ENCODE data around the gene CITED2.
"Not testable (repeated sequence)": the region's sequence is repeated elsewhere in the genome, so short reads cannot be mapped to it uniquely, and the experiment has no call there.

The CITED2 gene

GRCh38 chr6:139373928-139374356 lies 506 bp downstream of the CITED2 start:
- Mint-ChIP-seq H3K27me3 (no peaks in the 10 kb centered on the region), H3K4me3 (peak overlapping the region; percentile 99), H3K9me3 (no peaks in the 10 kb centered on the region), H3K4me1 (ENCODE audit: low read depth) (peaks cover 52% of the 10 kb centered on the region), H3K27ac (peak overlapping the region; percentile 99), H3K36me3 (ENCODE audit: low read depth) (peaks cover 20% of the 10 kb centered on the region)

GRCh38 chr6:139373154-139373927 lies 1.1 kb downstream of the CITED2 start:
- peaks cover 20% of the 10 kb centered on the region for H3K36me3 Mint-ChIP-seq (ENCODE audit: low read depth)
- peaks cover 52% of the 10 kb centered on the region for H3K4me1 Mint-ChIP-seq (ENCODE audit: low read depth)
- H3K9me3 Mint-ChIP-seq = no peaks in the 10 kb centered on the region
- H3K27me3 Mint-ChIP-seq = no peaks in the 10 kb centered on the region
- H3K4me3 Mint-ChIP-seq = peak overlapping the region; percentile 99
- peak overlapping the region; percentile 99 for H3K27ac Mint-ChIP-seq

- Mint-ChIP-seq H3K27ac (peak overlapping the region; percentile 98), H3K9me3 (no peaks in the 10 kb centered on the region), H3K4me3 (peak overlapping the region; percentile 99), H3K4me1 (ENCODE audit: low read depth) (peaks cover 56% of the 10 kb centered on the region), H3K36me3 (ENCODE audit: low read depth) (peaks cover 20% of the 10 kb centered on the region), H3K27me3 (no peaks in the 10 kb centered on the region)
Measured at GRCh38 chr6:139372326-139373153, 1.9 kb downstream of the CITED2 start.

GRCh38 chr6:139371421-139372203 lies 2.8 kb downstream of the CITED2 start:
- peak overlapping the region; percentile 70 for H3K27ac Mint-ChIP-seq
- peak overlapping the region; percentile 99 for H3K4me3 Mint-ChIP-seq
- H3K9me3 Mint-ChIP-seq = no peaks in the 10 kb centered on the region
- H3K4me1 Mint-ChIP-seq (ENCODE audit: low read depth) = peaks cover 55% of the 10 kb centered on the region
- H3K27me3 Mint-ChIP-seq = no peaks in the 10 kb centered on the region
- peaks cover 20% of the 10 kb centered on the region for H3K36me3 Mint-ChIP-seq (ENCODE audit: low read depth)

- H3K27ac Mint-ChIP-seq = peak overlapping the region; percentile 70
- H3K4me3 Mint-ChIP-seq = no peak overlapping the region
- peaks cover 49% of the 10 kb centered on the region for H3K4me1 Mint-ChIP-seq (ENCODE audit: low read depth)
- no peaks in the 10 kb centered on the region for H3K9me3 Mint-ChIP-seq
- no peaks in the 10 kb centered on the region for H3K27me3 Mint-ChIP-seq
- H3K36me3 Mint-ChIP-seq (ENCODE audit: low read depth) = peaks cover 20% of the 10 kb centered on the region
Measured at GRCh38 chr6:139370999-139371345, 3.5 kb downstream of the CITED2 start.

- peak overlapping the region; percentile 34 for H3K4me3 Mint-ChIP-seq
Measured at GRCh38 chr6:139370283-139370998, 4.0 kb downstream of the CITED2 start.

GRCh38 chr6:139369568-139370282 lies 4.7 kb downstream of the CITED2 start:
- H3K36me3 Mint-ChIP-seq (ENCODE audit: low read depth) = peaks cover 20% of the 10 kb centered on the region

More at GRCh38 chr6:139370283-139370998, 4.0 kb downstream of the CITED2 start:
- H3K36me3 Mint-ChIP-seq (ENCODE audit: low read depth) = peaks cover 20% of the 10 kb centered on the region
- H3K27ac Mint-ChIP-seq = peak overlapping the region; percentile 77
- H3K4me1 Mint-ChIP-seq (ENCODE audit: low read depth) = peaks cover 44% of the 10 kb centered on the region
- H3K27me3 Mint-ChIP-seq = no peaks in the 10 kb centered on the region
- H3K9me3 Mint-ChIP-seq = no peaks in the 10 kb centered on the region

GRCh38 chr6:139369068-139369467 lies 5.4 kb downstream of the CITED2 start:
- Mint-ChIP-seq H3K27ac (no peak overlapping the region), H3K27me3 (no peaks in the 10 kb centered on the region), H3K36me3 (ENCODE audit: low read depth) (peaks cover 16% of the 10 kb centered on the region), H3K9me3 (no peaks in the 10 kb centered on the region), H3K4me3 (no peak overlapping the region), H3K4me1 (ENCODE audit: low read depth) (peaks cover 48% of the 10 kb centered on the region)

More at GRCh38 chr6:139369568-139370282, 4.7 kb downstream of the CITED2 start:
- peaks cover 42% of the 10 kb centered on the region for H3K4me1 Mint-ChIP-seq (ENCODE audit: low read depth)
- H3K4me3 Mint-ChIP-seq = peak overlapping the region; percentile 34
- H3K27me3 Mint-ChIP-seq = no peaks in the 10 kb centered on the region
- H3K9me3 Mint-ChIP-seq = no peaks in the 10 kb centered on the region
- H3K27ac Mint-ChIP-seq = peak overlapping the region; percentile 77

GRCh38 chr6:139368661-139369060 lies 5.8 kb downstream of the CITED2 start:
- Mint-ChIP-seq H3K4me3 (no peak overlapping the region), H3K27me3 (no peaks in the 10 kb centered on the region), H3K36me3 (ENCODE audit: low read depth) (peaks cover 14% of the 10 kb centered on the region), H3K4me1 (ENCODE audit: low read depth) (peaks cover 50% of the 10 kb centered on the region), H3K27ac (no peak overlapping the region), H3K9me3 (no peaks in the 10 kb centered on the region)

- Mint-ChIP-seq H3K4me1 (ENCODE audit: low read depth) (peaks cover 56% of the 10 kb centered on the region), H3K36me3 (ENCODE audit: low read depth) (peaks cover 8% of the 10 kb centered on the region), H3K9me3 (no peaks in the 10 kb centered on the region), H3K27ac (no peak overlapping the region), H3K4me3 (peak overlapping the region; percentile 14), H3K27me3 (no peaks in the 10 kb centered on the region)
Measured at GRCh38 chr6:139367810-139368351, 6.6 kb downstream of the CITED2 start.

GRCh38 chr6:139364982-139365379 lies 9.5 kb downstream of the CITED2 start:
- Mint-ChIP-seq H3K27ac (no peak overlapping the region), H3K4me3 (no peak overlapping the region), H3K27me3 (no peaks in the 10 kb centered on the region), H3K36me3 (ENCODE audit: low read depth) (no peaks in the 10 kb centered on the region), H3K9me3 (no peaks in the 10 kb centered on the region), H3K4me1 (ENCODE audit: low read depth) (peaks cover 34% of the 10 kb centered on the region)

- peaks cover 29% of the 10 kb centered on the region for H3K4me1 Mint-ChIP-seq (ENCODE audit: low read depth)
- H3K9me3 Mint-ChIP-seq = peaks cover 2% of the 10 kb centered on the region
- H3K27ac Mint-ChIP-seq = no peak overlapping the region
- H3K36me3 Mint-ChIP-seq (ENCODE audit: low read depth) = no peaks in the 10 kb centered on the region
- H3K27me3 Mint-ChIP-seq = no peaks in the 10 kb centered on the region
- H3K4me3 Mint-ChIP-seq = no peak overlapping the region
Measured at GRCh38 chr6:139364302-139364981, 10.0 kb downstream of the CITED2 start.

GRCh38 chr6:139363797-139364196 lies 10.7 kb downstream of the CITED2 start:
- not testable (repeated sequence) for H3K36me3 Mint-ChIP-seq (ENCODE audit: low read depth); H3K27ac Mint-ChIP-seq; H3K27me3 Mint-ChIP-seq; H3K4me3 Mint-ChIP-seq; H3K9me3 Mint-ChIP-seq
- peaks cover 24% of the 10 kb centered on the region for H3K4me1 Mint-ChIP-seq (ENCODE audit: low read depth)

Measured in stimulated activated naive CD8-positive, alpha-beta T cell treated with anti-CD3 and anti-CD28 coated beads, Interleukin-15, Interleukin-2, amounts not matched to agents 100 ng/mL and 50 ng/mL, for 24 hours (primary cell).